WTC11 (cell line): ENCODE results near the gene PGAM5. TPM values are rescaled to one million over a fixed set of nuclear protein-coding genes. Genes with fewer than 3 reads are reported as not detected.
"Not testable (repeated sequence)": the region's sequence is repeated elsewhere in the genome, so short reads cannot be mapped to it uniquely, and the experiment has no call there.

ENCODE experiments used
- ATAC-seq: fragments of 200-7000 bp; cut with Tn5 transposase; 2 replicates; pipeline ENCODE4 v1.10.0; 2021; ENCODE audit warnings: mild to moderate bottlenecking, moderate library complexity
- CTCF ChIA-PET: fragments of 300-600 bp; sonication (Branson Sonifier 250); formaldehyde crosslinking; loops from one replicate; lab custom pipeline; 2021; ENCODE audit warnings: antibody characterized with exemption; lab: Charles Lee
- POLR2A ChIA-PET: fragments of 350-600 bp; sonication (Branson Sonifier 250); formaldehyde crosslinking; loops from one replicate; lab custom pipeline; 2021; ENCODE audit warnings: antibody characterized with exemption; lab: Charles Lee
- DNase-seq: peaks from one replicate; pipeline ENCODE4 v3.0.0; 2021; ENCODE audit warnings: low spot score
- H3K27ac Mint-ChIP-seq: 2 replicates; pipeline ENCODE4 v1.8.0; 2021; ENCODE audit warnings: mixed read lengths
- H3K27me3 Mint-ChIP-seq: 2 replicates; pipeline ENCODE4 v1.8.0; 2021; ENCODE audit warnings: low read depth, mild to moderate bottlenecking, moderate library complexity, mixed read lengths
- H3K36me3 Mint-ChIP-seq: 2 replicates; pipeline ENCODE4 v1.8.0; 2021; ENCODE audit warnings: mixed read lengths
- H3K4me1 Mint-ChIP-seq: 2 replicates; pipeline ENCODE4 v1.8.0; 2022; ENCODE audit warnings: mixed read lengths
- H3K4me3 Mint-ChIP-seq: 2 replicates; pipeline ENCODE4 v1.8.0; 2021; ENCODE audit warnings: mild to moderate bottlenecking, moderate library complexity, mixed read lengths
- H3K9me3 Mint-ChIP-seq: 2 replicates; pipeline ENCODE4 v1.8.0; 2021; ENCODE audit warnings: mixed read lengths
- AFF4 ChIP-seq: sonication (generic); formaldehyde crosslinking; IDR thresholded peaks from 2 replicates; pipeline ENCODE4 v1.8.1; 2023; ENCODE audit warnings: mild to moderate bottlenecking, missing genetic modification reagents, borderline replicate concordance
- AR ChIP-seq: fragments of 250-450 bp; sonication (Bioruptor Pico); IDR thresholded peaks from 2 replicates; pipeline ENCODE4 v1.9.0; 2021; ENCODE audit warnings: mild to moderate bottlenecking
- FOXP1 ChIP-seq: sonication (generic); formaldehyde crosslinking; IDR thresholded peaks from 2 replicates; pipeline ENCODE4 v1.8.0; 2022; ENCODE audit warnings: missing genetic modification reagents, mild to moderate bottlenecking, moderate library complexity, borderline replicate concordance
- HMGA2 ChIP-seq: fragments of 250-450 bp; sonication (Bioruptor Pico); IDR thresholded peaks from 2 replicates; pipeline ENCODE4 v1.4.0; 2021; ENCODE audit warnings: mild to moderate bottlenecking, moderate library complexity
- JAZF1 ChIP-seq: fragments of 250-450 bp; sonication (Bioruptor Pico); IDR thresholded peaks from 2 replicates; pipeline ENCODE4 v1.9.0; 2021; ENCODE audit warnings: moderate library complexity, mild to moderate bottlenecking, inconsistent platforms
- NFATC4 ChIP-seq: fragments of 250-450 bp; sonication (Bioruptor Pico); IDR thresholded peaks from 2 replicates; pipeline ENCODE4 v1.9.0; 2021; ENCODE audit warnings: mild to moderate bottlenecking
- NFE2L1 ChIP-seq: sonication (generic); formaldehyde crosslinking; IDR thresholded peaks from 2 replicates; pipeline ENCODE4 v1.8.1; 2023; ENCODE audit warnings: missing genetic modification reagents
- NR1H2 ChIP-seq: sonication (generic); formaldehyde crosslinking; IDR thresholded peaks from 2 replicates; pipeline ENCODE4 v1.9.0; 2021; ENCODE audit warnings: mild to moderate bottlenecking, moderate library complexity, missing genetic modification reagents
- NR2C2 ChIP-seq: sonication (generic); formaldehyde crosslinking; IDR thresholded peaks from 2 replicates; pipeline ENCODE4 v1.8.0; 2022; ENCODE audit warnings: mild to moderate bottlenecking, missing genetic modification reagents
- PREB ChIP-seq: sonication (generic); formaldehyde crosslinking; IDR thresholded peaks from 2 replicates; pipeline ENCODE4 v1.8.1; 2022; ENCODE audit warnings: mild to moderate bottlenecking, missing genetic modification reagents, moderate library complexity, borderline replicate concordance
- SMAD3 ChIP-seq: sonication (generic); formaldehyde crosslinking; IDR thresholded peaks from 2 replicates; pipeline ENCODE4 v1.8.0; 2022; ENCODE audit warnings: missing genetic modification reagents, mild to moderate bottlenecking, borderline replicate concordance
- SOX15 ChIP-seq: fragments of 250-450 bp; sonication (Bioruptor Pico); IDR thresholded peaks from 2 replicates; pipeline ENCODE4 v1.9.0; 2021; ENCODE audit warnings: mild to moderate bottlenecking
- TP53 ChIP-seq: sonication (generic); formaldehyde crosslinking; IDR thresholded peaks from 2 replicates; pipeline ENCODE4 v1.8.1; 2023; ENCODE audit warnings: mild to moderate bottlenecking, missing genetic modification reagents
- ZBTB43 ChIP-seq: sonication (generic); formaldehyde crosslinking; IDR thresholded peaks from 2 replicates; pipeline ENCODE4 v1.8.1; 2023; ENCODE audit warnings: mild to moderate bottlenecking, missing genetic modification reagents
- ZNF532 ChIP-seq: fragments of 250-450 bp; sonication (Bioruptor Pico); IDR thresholded peaks from 2 replicates; pipeline ENCODE4 v1.9.0; 2021; ENCODE audit warnings: mild to moderate bottlenecking, borderline replicate concordance
- ZSCAN18 ChIP-seq: fragments of 250-450 bp; sonication (Bioruptor Pico); IDR thresholded peaks from 2 replicates; pipeline ENCODE4 v2.1.2; 2022; ENCODE audit warnings: mild to moderate bottlenecking, moderate library complexity
- total RNA-seq: library from RNA; stranded (reverse); gene quantifications from 3 replicates; pipeline ENCODE4 v1.2.3, GENCODE V29; 2021

Gene PGAM5
- total RNA-seq, 1 experiment from 2014 or later: 89.7 TPM

- ATAC-seq (peak; percentile 44; the same call in 1 of the 2 replicates), DNase-seq (no peak)
- Mint-ChIP-seq H3K4me1 (no peaks in the 10 kb centered on the region), H3K4me3 (no peak overlapping the region), H3K27me3 (no peaks in the 10 kb centered on the region), H3K27ac (no peak overlapping the region), H3K36me3 (peaks cover 70% of the 10 kb centered on the region), H3K9me3 (no peaks in the 10 kb centered on the region)
- CTCF ChIA-PET: no interaction called here
- TF ChIP-seq NFE2L1 (CRISPR knock-in tag): no peak
- no peak for TF ChIP-seq NFATC4 (CRISPR knock-in tag)
- TF ChIP-seq PREB (CRISPR knock-in tag): no peak
- no peak for TF ChIP-seq ZBTB43
- TF ChIP-seq JAZF1 (CRISPR knock-in tag): no peak
- TF ChIP-seq HMGA2 (CRISPR knock-in tag): no peak
- TF ChIP-seq AFF4 (CRISPR knock-in tag): no peak
- TF ChIP-seq AR (CRISPR knock-in tag): no peak
- TF ChIP-seq SMAD3 (CRISPR knock-in tag): no peak
- TF ChIP-seq TP53 (CRISPR knock-in tag): no peak
- TF ChIP-seq NR1H2: no peak
- no peak for TF ChIP-seq NR2C2 (CRISPR knock-in tag)
- POLR2A ChIA-PET: no interaction called here
These were observed 37.7 kb downstream of the PGAM5 start for GRCh38 chr12:132748319-132748718.

GRCh38 chr12:132753670-132754069, 43.0 kb downstream of the PGAM5 start:
- H3K27ac Mint-ChIP-seq, POLR2A ChIA-PET, H3K4me3 Mint-ChIP-seq, DNase-seq, H3K9me3 Mint-ChIP-seq, H3K4me1 Mint-ChIP-seq, H3K27me3 Mint-ChIP-seq, ATAC-seq: not testable (repeated sequence)
- CTCF ChIA-PET: interaction anchor here (3.8 kb wide), 1 partner anchor 15 kb away, joined by 12 read pairs; no protein-coding TSS in a partner anchor
- peaks cover 46% of the 10 kb centered on the region for H3K36me3 Mint-ChIP-seq

- H3K4me3 Mint-ChIP-seq: no peak overlapping the region
- no peaks in the 10 kb centered on the region for H3K4me1 Mint-ChIP-seq
- ATAC-seq (peak; percentile 59), DNase-seq (no peak)
- peaks cover 42% of the 10 kb centered on the region for H3K36me3 Mint-ChIP-seq
- no peak overlapping the region for H3K27ac Mint-ChIP-seq
- no peaks in the 10 kb centered on the region for H3K27me3 Mint-ChIP-seq
- POLR2A ChIA-PET: no interaction called here
- CTCF ChIA-PET: interaction anchor here (3.8 kb wide), 1 partner anchor 14 kb away, joined by 12 read pairs; no protein-coding TSS in a partner anchor
- H3K9me3 Mint-ChIP-seq: no peaks in the 10 kb centered on the region
- TF ChIP-seq SOX15 (CRISPR knock-in tag): no peak
- no peak for TF ChIP-seq FOXP1 (CRISPR knock-in tag)
- no peak for TF ChIP-seq ZNF532 (CRISPR knock-in tag)
- TF ChIP-seq ZSCAN18 (CRISPR knock-in tag): no peak
These were observed 43.7 kb downstream of the PGAM5 start for GRCh38 chr12:132754160-132754932.
